Gastroesophageal sphincter (tissue), 4 donors: ENCODE measurements around the gene RBM38. TPM values are rescaled to one million over a fixed set of nuclear protein-coding genes. Genes with fewer than 3 reads are reported as not detected.
A peak's percentile ranks its signal among the peaks of the same experiment; 100 is the strongest.

Source experiments
- ATAC-seq: fragments of 150-250 bp; one replicate; pipeline ENCODE4 v1.9.1; 2016; ENCODE audit warnings: mild to moderate bottlenecking, moderate library complexity
- H3K27ac ChIP-seq, 4 donors: fragments of 200-600 bp; sonication (generic) in 3 of 4; 1 replicate in 3 of 4; 2 replicates in 1 of 4; pipeline ENCODE4 v1.5.1; 2016 to 2019
- H3K27me3 ChIP-seq: fragments of 200-600 bp; sonication (generic); one replicate; pipeline ENCODE4 v1.5.1; 2019
- H3K36me3 ChIP-seq, 2 donors: fragments of 200-600 bp; sonication (generic); one replicate each; pipeline ENCODE4 v1.5.1; 2019; ENCODE audit warnings: control low read depth in 1 of 2
- H3K4me1 ChIP-seq, 3 donors: fragments of 200-600 bp; sonication (generic); 1 replicate in 2 of 3; 2 replicates in 1 of 3; pipeline ENCODE4 v1.5.1; 2016 to 2019; ENCODE audit warnings: control low read depth in 2 of 3
- H3K4me3 ChIP-seq, 2 donors: fragments of 200-600 bp; sonication (generic); one replicate each; pipeline ENCODE4 v1.5.1; 2019; ENCODE audit warnings: mild to moderate bottlenecking in 1 of 2, moderate library complexity in 1 of 2
- H3K9me3 ChIP-seq, 3 donors: fragments of 200-600 bp; sonication (generic); one replicate each; pipeline ENCODE4 v1.5.1; 2017 to 2019; ENCODE audit warnings: control low read depth in 2 of 3
- CTCF ChIP-seq, 4 experiments: fragments of 200-600 bp in 2 of 4; fragments of 450-650 bp in 2 of 4; sonication (generic) in 1 of 4; IDR thresholded peaks; one replicate each; pipeline ENCODE4 v1.5.1; 2017 to 2019; ENCODE audit warnings: antibody characterized with exemption in 4 of 4, mild to moderate bottlenecking in 2 of 4, moderate library complexity in 2 of 4
- EP300 ChIP-seq: sonication (generic); formaldehyde crosslinking; IDR thresholded peaks from one replicate; pipeline ENCODE4 v1.6.1; 2017; ENCODE audit warnings: antibody characterized with exemption, mild to moderate bottlenecking
- POLR2A ChIP-seq, 2 donors: fragments of 450-650 bp; IDR thresholded peaks; one replicate each; pipeline ENCODE4 v1.6.1; 2017; ENCODE audit warnings: antibody characterized with exemption in 2 of 2, mild to moderate bottlenecking in 2 of 2, moderate library complexity in 1 of 2
- POLR2AphosphoS5 ChIP-seq: sonication (generic); formaldehyde crosslinking; IDR thresholded peaks from one replicate; pipeline ENCODE4 v1.6.1; 2017; ENCODE audit warnings: antibody characterized with exemption
- WGBS, 2 donors: methylation state at CpG; one replicate each; pipeline ENCODE4 v1.1.5; 2018; ENCODE audit warnings: low coverage in 1 of 2; 5-methylcytosine and 5-hydroxymethylcytosine counted together
- total RNA-seq, 4 donors: library from RNA; depleted of rRNA; stranded (reverse); fragments of >200 nt; gene quantifications; one replicate each; pipeline ENCODE4 v1.1.0, GENCODE V29; 2016

RBM38 gene
- total RNA-seq, 4 donors from 2014 or later = 50.9 to 190 (median 106) TPM

- Histone ChIP-seq H3K27me3 (no peaks in the 10 kb centered on the region), H3K36me3 (no peaks in the 10 kb centered on the region), H3K27ac (peak overlapping the region; percentile 69 to 96 (median 93)), H3K4me1 (peaks cover 0 to 74% (median 40%) of the 10 kb centered on the region in 3 donors), H3K4me3 (no peak overlapping the region), H3K9me3 (no peaks in the 10 kb centered on the region)
- WGBS, 2 donors = 50 to 53% methylated on average over 3 to 6 of the region's 18 CpGs
- no peak for TF ChIP-seq POLR2AphosphoS5
- no peak for TF ChIP-seq POLR2A (IDR thresholded peaks at IDR 0.05)
- TF ChIP-seq CTCF (IDR thresholded peaks at IDR 0.05) = no peak
- no peak for TF ChIP-seq EP300
- no peak for ATAC-seq
Observed at GRCh38 chr20:57443349-57444265, 52.4 kb downstream of the RBM38 start.

GRCh38 chr20:57444394-57445048, 53.3 kb downstream of the RBM38 start:
- Histone ChIP-seq H3K4me1 (peaks cover 0 to 72% (median 35%) of the 10 kb centered on the region in 3 donors), H3K4me3 (no peak overlapping the region), H3K27ac (peak overlapping the region; percentile 69 to 96 (median 93)), H3K36me3 (no peaks in the 10 kb centered on the region), H3K9me3 (no peaks in the 10 kb centered on the region), H3K27me3 (no peaks in the 10 kb centered on the region)
- TF ChIP-seq EP300 (no peak), POLR2AphosphoS5 (no peak), CTCF (IDR thresholded peaks at IDR 0.05) (no peak), POLR2A (IDR thresholded peaks at IDR 0.05) (no peak)
- 60 to 69% methylated on average over 5 to 9 of the region's 16 CpGs for WGBS, 2 donors
- no peak for ATAC-seq

- no peak overlapping the region for H3K4me3 ChIP-seq
- peak; percentile 56 for ATAC-seq
- 43 to 80% methylated on average over 1 of the region's 10 CpGs for whole genome bisulfite sequencing, 2 donors
- peaks cover 0 to 72% (median 29%) of the 10 kb centered on the region in 3 donors for H3K4me1 ChIP-seq
- H3K27me3 ChIP-seq = no peaks in the 10 kb centered on the region
- H3K27ac ChIP-seq = peak overlapping the region; percentile 69 to 96 (median 93)
- H3K36me3 ChIP-seq = no peaks in the 10 kb centered on the region
- TF ChIP-seq POLR2A (IDR thresholded peaks at IDR 0.05) (peak in 1 of 2 donors; percentile 16), POLR2AphosphoS5 (peak; percentile 94), CTCF (IDR thresholded peaks at IDR 0.05) (no peak), EP300 (peak; percentile 26)
- H3K9me3 ChIP-seq = no peaks in the 10 kb centered on the region
Observed at GRCh38 chr20:57445298-57445697, 54.1 kb downstream of the RBM38 start.

- Histone ChIP-seq H3K4me3 (no peak overlapping the region), H3K27me3 (no peaks in the 10 kb centered on the region), H3K9me3 (no peaks in the 10 kb centered on the region), H3K36me3 (no peaks in the 10 kb centered on the region), H3K4me1 (peaks cover 0 to 72% (median 28%) of the 10 kb centered on the region in 3 donors), H3K27ac (peak overlapping the region; percentile 69 to 96 (median 93))
- 49 to 78% methylated on average over 2 of the region's 3 CpGs for WGBS, 2 donors
- no peak for TF ChIP-seq EP300
- ATAC-seq = no peak
Observed at GRCh38 chr20:57445774-57446173, 54.6 kb downstream of the RBM38 start.

GRCh38 chr20:57448764-57449354, 57.7 kb downstream of the RBM38 start:
- no peaks in the 10 kb centered on the region for H3K36me3 ChIP-seq
- no peak for TF ChIP-seq POLR2A (IDR thresholded peaks at IDR 0.05)
- TF ChIP-seq CTCF (IDR thresholded peaks at IDR 0.05) = no peak
- TF ChIP-seq POLR2AphosphoS5 = no peak
- TF ChIP-seq EP300 = no peak
- no peaks in the 10 kb centered on the region for H3K9me3 ChIP-seq
- H3K27ac ChIP-seq = peak overlapping the region in 3 of 4 donors; percentile 68 to 95 (median 75)
- no peak overlapping the region for H3K4me3 ChIP-seq
- H3K4me1 ChIP-seq = peaks cover 0 to 59% (median 22%) of the 10 kb centered on the region in 3 donors
- no peak for ATAC-seq
- no peaks in the 10 kb centered on the region for H3K27me3 ChIP-seq
- WGBS, 2 donors = 80 to 88% methylated on average over 4 to 8 of the region's 9 CpGs
